IMR-90 (cell line): ENCODE measurements around the gene STAT5A. TPM values are rescaled to one million over a fixed set of nuclear protein-coding genes. Genes with fewer than 3 reads are reported as not detected.

ENCODE experiments used
- ATAC-seq: fragments of 200-7000 bp; cut with Tn5 transposase; 2 replicates; pipeline ENCODE4 v1.9.1; 2020; ENCODE audit warnings: low read depth, mild to moderate bottlenecking, moderate library complexity
- BruUV-seq: library from RNA; stranded (reverse); fragments of 400-500 nt; replicated peaks from 2 replicates; lab custom pipeline; 2021; lab: Mats Ljungman, UMichigan
- CTCF ChIA-PET: fragments of 300-600 bp; formaldehyde crosslinking; extraction: SDS; loops from one replicate; lab custom pipeline; 2021; ENCODE audit warnings: antibody characterized with exemption; lab: Yijun Ruan, JAX
- POLR2A ChIA-PET: fragments of 300-600 bp; sonication (Branson Sonifier 250); formaldehyde crosslinking; loops from one replicate; lab custom pipeline; 2022; ENCODE audit warnings: antibody characterized with exemption; ENCODE audit not compliant: unreplicated experiment; lab: Charles Lee
- DNase-seq: peaks from one replicate; pipeline ENCODE4 v3.0.0; 2013
- H2AFZ ChIP-seq: replicated peaks from 2 replicates; pipeline ENCODE3; 2013; ENCODE audit warnings: low read length, mild to moderate bottlenecking; ENCODE audit not compliant: poor library complexity
- H2AK5ac ChIP-seq: 2 replicates; pipeline ENCODE4 v1.6.1; 2013; ENCODE audit warnings: low read depth, low read length, inconsistent platforms
- H2AK9ac ChIP-seq: replicated peaks from 2 replicates; pipeline ENCODE3; 2013; ENCODE audit warnings: mild to moderate bottlenecking, low read depth, low read length, moderate library complexity; ENCODE audit not compliant: poor library complexity
- H2BK120ac ChIP-seq: 2 replicates; pipeline ENCODE4 v1.6.1; 2013; ENCODE audit warnings: low read depth, low read length, inconsistent platforms
- H2BK15ac ChIP-seq: 3 replicates; pipeline ENCODE4 v1.6.1; 2013; ENCODE audit warnings: low read depth, low read length, inconsistent platforms
- H2BK20ac ChIP-seq: 2 replicates; pipeline ENCODE4 v1.6.1; 2013; ENCODE audit warnings: low read depth, mild to moderate bottlenecking, inconsistent platforms, low read length, moderate library complexity
- H2BK5ac ChIP-seq: 2 replicates; pipeline ENCODE4 v1.6.1; 2013; ENCODE audit warnings: mild to moderate bottlenecking, low read depth, low read length, inconsistent platforms; ENCODE audit not compliant: poor library complexity, severe bottlenecking
- H3K14ac ChIP-seq: replicated peaks from 2 replicates; pipeline ENCODE4 v1.6.1; 2013; ENCODE audit warnings: low read depth, low read length, inconsistent platforms
- H3K18ac ChIP-seq: 2 replicates; pipeline ENCODE4 v1.6.1; 2013; ENCODE audit warnings: low read depth, low read length, control low read depth
- H3K23ac ChIP-seq: 2 replicates; pipeline ENCODE4 v1.6.1; 2013; ENCODE audit warnings: low read depth, low read length, inconsistent platforms
- H3K27ac ChIP-seq: 2 replicates; pipeline ENCODE4 v1.5.1; 2013; ENCODE audit warnings: mild to moderate bottlenecking, control low read depth, low read length; ENCODE audit not compliant: insufficient read depth
- H3K27me3 ChIP-seq: 2 replicates; pipeline ENCODE4 v1.6.1; 2013; ENCODE audit warnings: low read length; ENCODE audit not compliant: control insufficient read depth, insufficient read depth
- H3K36me3 ChIP-seq: 2 replicates; pipeline ENCODE4 v1.6.1; 2013; ENCODE audit warnings: low read length, mixed read lengths; ENCODE audit not compliant: control insufficient read depth, insufficient read depth
- H3K4ac ChIP-seq: 2 replicates; pipeline ENCODE4 v1.6.1; 2013; ENCODE audit warnings: low read depth, low read length, inconsistent platforms
- H3K4me1 ChIP-seq: 2 replicates; pipeline ENCODE4 v1.6.1; 2013; ENCODE audit warnings: low read length, mixed read lengths; ENCODE audit not compliant: control insufficient read depth, insufficient read depth
- H3K4me2 ChIP-seq: 2 replicates; pipeline ENCODE4 v1.6.1; 2013; ENCODE audit warnings: low read depth, mild to moderate bottlenecking, control low read depth, low read length, moderate library complexity
- H3K4me3 ChIP-seq: 2 replicates; pipeline ENCODE4 v1.5.1; 2013; ENCODE audit warnings: low read depth, mild to moderate bottlenecking, control low read depth, low read length, moderate library complexity; ENCODE audit not compliant: insufficient read depth
- H3K56ac ChIP-seq: 2 replicates; pipeline ENCODE4 v1.6.1; 2013; ENCODE audit warnings: low read length, inconsistent platforms; ENCODE audit not compliant: insufficient read depth; ENCODE audit errors: extremely low read depth
- H3K79me1 ChIP-seq, 2 experiments: 2 replicates each; pipeline ENCODE4 v1.6.1; 2013; ENCODE audit warnings: low read length in 2 of 2, inconsistent platforms in 1 of 2, low read depth in 1 of 2
- H3K9ac ChIP-seq: 2 replicates; pipeline ENCODE4 v1.6.1; 2013; ENCODE audit warnings: low read depth, low read length, control low read depth
- H3K9me1 ChIP-seq: 2 replicates; pipeline ENCODE4 v1.6.1; 2013; ENCODE audit warnings: low read length, inconsistent platforms; ENCODE audit not compliant: insufficient read depth
- H3K9me3 ChIP-seq: 2 replicates; pipeline ENCODE4 v1.6.1; 2013; ENCODE audit warnings: low read length; ENCODE audit not compliant: control insufficient read depth, insufficient read depth
- H4K20me1 ChIP-seq: 2 replicates; pipeline ENCODE4 v1.6.1; 2013; ENCODE audit warnings: low read length, inconsistent platforms; ENCODE audit not compliant: insufficient read depth
- H4K5ac ChIP-seq: 2 replicates; pipeline ENCODE4 v1.6.1; 2013; ENCODE audit warnings: mild to moderate bottlenecking, low read depth, low read length, control low read depth
- H4K8ac ChIP-seq, 2 experiments: 2 replicates each; pipeline ENCODE4 v1.6.1; 2013; ENCODE audit warnings: low read depth in 2 of 2, low read length in 2 of 2, control low read depth in 1 of 2, inconsistent platforms in 1 of 2
- H4K91ac ChIP-seq: 2 replicates; pipeline ENCODE4 v1.6.1; 2013; ENCODE audit warnings: low read depth, low read length, inconsistent platforms; ENCODE audit not compliant: insufficient read depth
- BHLHE40 ChIP-seq: fragments of 150-350 bp; IDR thresholded peaks from 2 replicates; pipeline ENCODE4 v1.6.1; 2016; ENCODE audit warnings: mild to moderate bottlenecking, low read depth, low read length
- CEBPB ChIP-seq: IDR thresholded peaks from 2 replicates; pipeline ENCODE4 v1.6.1; 2012; ENCODE audit warnings: low read depth, low read length, improper control_type of control experiment
- CHD1 ChIP-seq: IDR thresholded peaks from 2 replicates; pipeline ENCODE4 v1.6.1; 2012; ENCODE audit warnings: low read depth, low read length, improper control_type of control experiment
- CTCF ChIP-seq: conservative IDR thresholded peaks from 2 replicates; pipeline ENCODE4 v1.5.1; 2012; ENCODE audit warnings: mild to moderate bottlenecking, low read depth, low read length, improper control_type of control experiment
- ELK1 ChIP-seq: fragments of 150-350 bp; IDR thresholded peaks from 2 replicates; pipeline ENCODE4 v1.6.1; 2016; ENCODE audit warnings: low read depth, mild to moderate bottlenecking, low read length, moderate library complexity, borderline replicate concordance
- MAFK ChIP-seq: IDR thresholded peaks from 2 replicates; pipeline ENCODE4 v1.6.1; 2012; ENCODE audit warnings: low read depth, low read length, improper control_type of control experiment
- MAZ ChIP-seq: IDR thresholded peaks from 2 replicates; pipeline ENCODE4 v1.6.1; 2012; ENCODE audit warnings: low read depth, mild to moderate bottlenecking, low read length, improper control_type of control experiment, moderate library complexity, borderline replicate concordance
- NFE2L2 ChIP-seq: fragments of 150-350 bp; IDR thresholded peaks from 2 replicates; pipeline ENCODE4 v1.6.1; 2016; ENCODE audit warnings: low read depth, mild to moderate bottlenecking, low read length
- RCOR1 ChIP-seq: IDR thresholded peaks from 2 replicates; pipeline ENCODE4 v1.6.1; 2012; ENCODE audit warnings: mild to moderate bottlenecking, low read length, improper control_type of control experiment; ENCODE audit not compliant: insufficient replicate concordance
- WGBS, 2 experiments: methylation state at CpG; one replicate each; pipeline versions ENCODE4 v1.1.5 to v1.1.7; 2013; ENCODE audit warnings: missing lambda C conversion rate in 2 of 2; ENCODE audit not compliant: insufficient read length in 1 of 2; ENCODE audit errors: extremely low coverage in 2 of 2; 5-methylcytosine and 5-hydroxymethylcytosine counted together
- dilution Hi-C: fragments of 300-500 bp; cut with HindIII; formaldehyde crosslinking; loops from one replicate; pipeline ENCODE4 v1.14.3; 2018; ENCODE audit warnings: low sequenced_read_pairs; ENCODE audit not compliant: unreplicated experiment
- in situ Hi-C: fragments of 300-500 bp; cut with MboI; formaldehyde crosslinking; loops from 3 replicates; pipeline ENCODE4 v1.14.3; 2019; ENCODE audit warnings: low sequenced_read_pairs, inconsistent platforms, mixed read lengths
- intact Hi-C: fragments of 100-400 bp; cut with micrococcal nuclease; formaldehyde crosslinking; loops from 2 replicates; pipeline ENCODE4 v1.10.0; 2022
- polyA plus RNA-seq, 3 experiments: library from polyadenylated mRNA; depleted of rRNA; stranded (reverse); fragments of >200 nt; gene quantifications; 2 replicates each; pipeline ENCODE4 v1.2.3, GENCODE V29; 2012; ENCODE audit warnings: low replicate concordance in 1 of 3
- total RNA-seq: library from RNA; depleted of rRNA; stranded (reverse); fragments of >200 nt; gene quantifications from 2 replicates; pipeline ENCODE4 v1.2.3, GENCODE V29; 2012

The STAT5A gene
- total and polyA plus RNA-seq, 2 of the 4 experiments (the other 2 are of a cell fraction), result 1.3 to 1.4 TPM

- no peak for TF ChIP-seq CHD1
Observed at GRCh38 chr17:42313773-42314566, 25.7 kb downstream of the STAT5A start (continued).

- Histone ChIP-seq H3K14ac (no peak overlapping the region), H2BK20ac (no peak overlapping the region), H2AK5ac (no peak overlapping the region), H2AK9ac (no peak overlapping the region), H3K27ac (no peak overlapping the region), H2BK15ac (no peak overlapping the region), H3K18ac (no peak overlapping the region), H4K5ac (no peak overlapping the region), H3K36me3 (peaks cover 55% of the 10 kb centered on the region), H3K27me3 (no peaks in the 10 kb centered on the region), H3K56ac (no peak overlapping the region), H3K4me1 (peaks cover 18% of the 10 kb centered on the region), H3K9me3 (no peaks in the 10 kb centered on the region), H4K20me1 (no peaks in the 10 kb centered on the region), H2BK5ac (no peak overlapping the region), H3K9me1 (peaks cover 16% of the 10 kb centered on the region), H3K4me2 (no peak overlapping the region), H3K23ac (no peak overlapping the region), H2AFZ (no peak overlapping the region), H3K9ac (no peak overlapping the region), H3K4me3 (no peak overlapping the region), H2BK120ac (no peak overlapping the region), H3K79me1 (peaks cover 18 to 46% of the 10 kb centered on the region in 2 experiments; a peak in 3 of 4 replicates), H4K8ac (no peak overlapping the region), H3K4ac (no peak overlapping the region), H4K91ac (no peak overlapping the region)
- dilution Hi-C loops (no loop called here), in situ Hi-C loops (no loop called here), intact Hi-C loops (no loop called here)
- WGBS, 2 experiments, result 100% methylated on average over 1 of the region's 10 CpGs; no CpG with 5 or more reads in 1 of the 2 experiments
- DNase-seq, result no peak
- ATAC-seq, result no peak
- CTCF ChIA-PET, result interaction anchor here (1.3 kb wide), 1 partner anchor 212 kb away, joined by 3 read pairs; no protein-coding TSS in a partner anchor
- TF ChIP-seq MAFK (no peak), CTCF (no peak), MAZ (no peak), CHD1 (no peak), CEBPB (no peak), NFE2L2 (no peak), RCOR1 (no peak), ELK1 (no peak), BHLHE40 (no peak)
- POLR2A ChIA-PET, result no interaction called here
- no TSS peak for BruUV-seq
Observed at GRCh38 chr17:42315402-42316156, 27.3 kb downstream of the STAT5A start.
